Raji (cell line): ENCODE data around the gene GADL1.

Source experiments
- POLR2A ChIP-seq: IDR thresholded peaks from 2 replicates; pipeline ENCODE4 v1.6.1; 2011; ENCODE audit warnings: low read depth, low read length, control low read depth; ENCODE audit not compliant: insufficient read depth

GADL1 gene

DNA sequence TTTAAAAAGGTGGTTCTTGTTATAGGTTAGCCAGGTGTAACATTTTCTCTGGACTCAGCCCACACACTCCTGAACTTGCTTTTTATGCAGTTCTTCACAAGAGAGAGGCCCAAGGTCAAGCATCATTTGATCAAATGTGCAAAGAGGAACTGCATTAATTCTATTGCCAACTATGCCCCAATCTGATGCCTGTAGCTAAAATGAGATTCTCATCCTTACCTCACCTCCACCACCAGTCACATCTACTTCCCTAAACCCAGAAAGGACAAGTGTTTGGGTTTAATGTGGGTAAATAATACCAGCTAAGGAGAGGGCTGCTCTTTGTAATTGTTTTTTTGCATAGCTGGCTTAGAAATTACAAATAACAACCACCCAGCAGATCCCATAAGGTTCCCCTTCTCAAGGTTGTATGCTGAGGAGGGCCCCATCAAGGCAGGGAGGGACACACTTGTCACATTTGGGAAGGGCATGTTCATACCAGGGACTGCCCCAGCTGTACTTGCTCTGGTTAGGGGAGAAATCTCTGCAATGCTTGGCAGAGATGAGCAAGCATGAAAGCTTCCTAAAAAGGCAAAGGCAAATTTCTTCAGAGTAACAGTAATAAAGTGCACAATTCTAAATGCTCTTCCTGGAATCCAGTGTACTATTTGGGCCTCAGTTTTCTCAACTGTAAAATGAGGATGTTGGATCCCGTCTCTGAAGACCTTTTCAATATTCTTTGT is 211.9 kb downstream of the GADL1 start:
- TF ChIP-seq POLR2A, result no peak

DNA sequence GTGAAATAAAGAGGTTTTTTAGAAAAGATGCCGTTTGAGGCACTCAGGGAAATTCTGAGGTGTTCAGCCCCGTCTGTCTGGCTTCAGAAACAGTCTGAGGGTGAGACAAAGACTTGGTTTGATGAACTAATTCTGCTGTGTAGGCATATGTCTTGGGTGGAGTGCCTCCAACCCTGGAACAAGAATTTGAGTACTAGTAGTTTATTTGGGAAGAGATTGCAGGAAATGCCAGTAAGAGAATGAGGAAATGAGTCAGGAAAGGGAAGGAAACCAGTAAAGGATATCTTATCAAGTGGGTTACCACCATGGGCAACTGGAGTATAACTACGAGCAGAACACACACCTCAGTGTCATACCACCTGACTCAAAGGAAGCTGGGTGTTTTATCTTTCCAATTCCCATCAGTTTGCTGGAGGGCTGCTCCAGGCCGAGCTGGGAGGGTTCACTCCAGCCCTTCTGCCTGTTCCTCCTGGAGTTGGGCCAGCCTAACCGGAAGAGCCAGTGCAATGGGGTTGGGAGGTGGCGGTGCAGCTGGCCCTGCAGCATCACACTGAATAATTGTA is 212.7 kb downstream of the GADL1 start:
- TF ChIP-seq POLR2A, result no peak

DNA sequence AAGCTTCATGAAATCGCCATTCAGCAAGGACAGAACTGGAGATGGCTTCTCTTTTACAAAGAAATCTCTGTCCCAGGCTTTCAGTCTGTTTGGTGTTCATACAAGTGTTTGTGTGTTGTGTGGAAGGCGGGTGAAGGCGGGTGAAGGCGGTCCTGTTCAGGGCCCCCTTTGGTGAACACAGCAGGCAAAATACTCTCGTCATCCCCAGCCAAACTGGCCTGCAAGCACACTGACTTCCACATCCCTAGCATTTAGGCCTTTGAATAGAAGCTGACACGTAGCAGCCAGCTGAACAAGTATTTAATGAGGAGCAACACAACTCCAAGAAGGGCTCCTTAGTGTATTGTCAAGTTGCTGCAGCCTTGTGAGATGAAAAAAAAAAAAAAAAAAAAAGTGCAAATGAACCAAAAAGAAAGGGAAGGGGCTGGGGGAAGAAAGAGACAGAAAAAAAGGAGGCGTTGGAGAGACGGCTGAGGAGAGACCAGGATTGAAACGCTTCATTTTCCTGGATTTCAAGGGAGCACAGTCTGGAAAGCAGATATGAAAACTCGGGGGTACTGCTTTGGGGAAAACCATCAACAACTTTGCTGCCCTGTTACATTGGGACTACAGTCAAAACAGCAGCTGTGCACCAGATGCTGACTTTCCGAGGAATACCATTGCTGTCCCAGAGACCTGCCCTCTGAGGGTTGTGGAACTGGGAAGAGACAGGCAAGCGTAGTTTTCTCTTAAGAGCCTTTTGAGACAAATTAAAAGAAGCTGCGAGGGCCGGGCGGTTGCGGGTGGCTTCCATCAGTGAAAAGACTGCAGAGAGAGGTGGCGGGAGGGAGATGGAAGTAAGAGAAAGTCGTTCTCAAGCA is 213.4 kb downstream of the GADL1 start:
- TF ChIP-seq POLR2A, result no peak

DNA sequence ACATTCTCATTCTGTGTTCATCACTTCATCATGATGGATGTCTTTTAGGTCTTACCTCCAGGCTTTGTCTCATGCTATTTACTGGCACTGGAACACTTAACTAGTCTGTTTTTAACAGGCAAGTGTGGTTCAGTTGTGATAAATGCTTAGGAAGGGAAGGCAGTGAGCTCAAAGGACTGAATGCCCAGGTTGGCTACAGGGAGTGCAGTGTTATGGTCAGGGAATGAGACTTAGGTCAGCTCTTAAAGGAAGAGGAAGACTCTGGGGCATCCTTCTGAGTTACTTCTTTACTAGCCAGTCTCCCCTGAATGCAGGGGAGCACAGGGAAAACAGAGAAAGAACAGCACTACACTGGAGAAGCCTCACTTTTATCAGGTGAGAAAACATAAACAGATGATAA is 215.4 kb downstream of the GADL1 start:
- TF ChIP-seq POLR2A, result no peak

DNA sequence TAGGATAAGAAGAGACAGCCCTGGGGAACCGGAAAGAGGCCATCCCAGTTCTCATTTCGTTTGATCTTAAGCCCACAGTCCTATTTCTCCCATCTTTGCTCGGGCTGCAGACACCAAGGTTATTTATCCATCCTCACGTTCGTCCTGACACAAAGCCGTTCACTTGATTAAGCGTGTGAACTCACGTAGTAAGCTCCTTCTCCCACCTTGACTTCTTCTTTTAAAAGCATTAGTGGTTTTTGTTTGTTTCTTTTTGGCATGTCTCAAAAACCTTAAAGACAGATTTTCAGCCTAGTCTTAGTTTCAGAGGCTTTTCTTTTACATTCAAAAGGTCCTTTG is 217.1 kb downstream of the GADL1 start:
- TF ChIP-seq POLR2A, result no peak

DNA sequence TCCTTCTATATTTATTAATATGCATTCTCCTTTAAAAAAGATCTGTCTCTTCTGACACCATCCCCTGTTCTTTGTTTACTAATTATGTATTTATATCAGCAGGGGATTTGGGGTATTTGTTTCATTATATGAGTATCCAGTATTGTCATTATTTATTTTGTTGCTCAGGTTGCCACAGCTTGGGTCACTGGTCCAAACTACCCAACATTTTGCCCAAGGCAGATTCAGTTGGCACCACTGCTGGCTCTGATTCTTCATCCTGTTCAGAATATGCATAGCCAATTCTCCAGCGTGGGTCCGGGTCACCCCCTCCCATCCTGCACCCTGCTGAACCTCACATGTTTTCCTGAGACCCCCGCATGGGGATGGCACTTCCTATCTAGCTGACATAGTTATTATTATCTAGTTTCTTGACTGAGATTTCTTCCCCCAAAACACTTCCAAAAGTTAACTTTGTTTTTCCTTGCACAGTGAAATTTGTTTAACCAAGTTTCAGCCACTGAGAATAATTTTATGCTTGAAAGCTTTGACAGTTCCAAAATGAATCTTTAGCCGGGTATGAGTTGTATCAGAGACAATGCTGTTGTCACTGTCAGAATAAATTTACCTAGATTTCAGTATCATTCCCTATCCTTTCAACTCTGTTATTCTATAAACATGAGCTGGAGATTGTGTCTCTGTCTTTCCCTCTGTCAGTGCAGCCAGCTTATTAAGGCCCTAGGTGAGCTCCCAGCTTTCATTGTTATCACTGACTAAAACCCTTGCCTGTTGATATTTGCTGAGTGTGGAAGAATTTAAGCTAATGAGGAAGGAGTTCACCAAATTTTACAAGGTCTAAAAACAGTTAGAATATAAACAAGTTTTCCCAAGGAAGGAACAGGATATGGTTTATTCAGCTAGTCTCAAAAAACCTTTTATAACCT is 217.8 kb downstream of the GADL1 start:
- TF ChIP-seq POLR2A, result no peak
